Iris pigment epithelial cell (primary cell): ENCODE results near the gene C11orf21.

ENCODE experiments used
- DNase-seq: peaks from one replicate; pipeline ENCODE4 v3.0.0-alpha.2; 2011; ENCODE audit warnings: low read depth

The C11orf21 gene

GRCh38 chr11:2308713-2309112 lies 7.0 kb upstream of the C11orf21 start:
- no peak for DNase-seq

DNA sequence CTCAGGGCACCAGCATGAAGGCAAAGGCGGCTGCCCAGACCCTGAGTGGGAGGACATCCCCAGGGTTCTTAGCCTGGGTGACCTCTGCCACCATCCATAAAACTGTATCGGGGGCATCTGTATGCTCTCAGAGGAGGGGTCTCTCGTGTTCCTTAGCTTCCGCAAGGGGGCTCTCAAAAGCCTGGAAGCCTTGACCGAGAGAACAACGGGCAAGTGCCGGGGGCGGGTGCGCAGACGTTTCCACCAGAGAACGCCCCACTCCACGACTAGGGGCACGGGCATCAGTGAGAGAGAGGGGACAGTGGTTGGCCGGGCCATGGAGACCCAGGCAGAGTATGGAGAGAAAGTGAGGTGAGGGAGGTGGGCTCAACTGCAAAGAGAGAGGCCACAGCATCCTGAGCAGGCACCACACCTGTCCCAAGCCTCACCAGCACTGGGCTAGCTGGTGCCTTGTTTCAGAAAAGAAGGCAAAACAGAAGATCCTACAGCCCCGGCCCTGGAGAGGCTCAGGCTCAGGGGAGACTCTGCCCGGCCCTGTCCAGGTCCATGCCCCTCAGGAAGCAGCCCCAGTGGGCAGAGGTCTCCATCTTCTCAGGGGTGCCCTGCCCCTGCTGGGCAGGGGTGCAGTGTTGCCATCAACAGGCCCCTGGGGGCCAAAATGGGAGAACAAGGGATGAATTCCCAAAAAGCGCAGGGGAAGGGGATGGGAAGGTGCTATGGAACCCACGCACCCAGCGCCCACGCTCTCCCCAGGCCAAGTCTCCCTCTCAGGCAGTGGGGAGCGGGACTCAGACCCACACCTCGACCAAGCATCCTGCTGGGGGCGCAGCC lies 6.0 kb upstream of the C11orf21 start:
- DNase-seq: no peak

GRCh38 chr11:2306877-2307500 lies 5.3 kb upstream of the C11orf21 start:
- no peak for DNase-seq

DNA sequence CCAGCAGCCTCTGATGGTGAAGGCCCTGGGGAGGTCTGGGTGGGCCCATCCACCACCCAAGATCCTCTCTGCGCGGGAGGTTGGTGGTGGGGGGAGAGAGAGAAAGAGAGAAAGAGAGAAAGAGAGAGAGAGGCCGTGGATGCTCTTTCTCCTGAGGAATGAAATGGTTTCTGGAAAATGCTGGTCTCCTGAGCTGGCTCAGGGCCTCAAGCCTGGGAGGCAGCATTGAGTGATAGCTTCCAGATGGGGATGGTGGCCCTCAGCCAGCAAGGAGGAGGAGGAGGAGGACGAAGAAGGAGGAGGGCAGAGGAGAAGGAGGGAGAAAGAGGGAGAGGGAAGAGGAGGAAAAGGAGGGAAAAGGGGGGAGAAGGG lies 4.7 kb upstream of the C11orf21 start:
- DNase-seq: peak; percentile 30

DNA sequence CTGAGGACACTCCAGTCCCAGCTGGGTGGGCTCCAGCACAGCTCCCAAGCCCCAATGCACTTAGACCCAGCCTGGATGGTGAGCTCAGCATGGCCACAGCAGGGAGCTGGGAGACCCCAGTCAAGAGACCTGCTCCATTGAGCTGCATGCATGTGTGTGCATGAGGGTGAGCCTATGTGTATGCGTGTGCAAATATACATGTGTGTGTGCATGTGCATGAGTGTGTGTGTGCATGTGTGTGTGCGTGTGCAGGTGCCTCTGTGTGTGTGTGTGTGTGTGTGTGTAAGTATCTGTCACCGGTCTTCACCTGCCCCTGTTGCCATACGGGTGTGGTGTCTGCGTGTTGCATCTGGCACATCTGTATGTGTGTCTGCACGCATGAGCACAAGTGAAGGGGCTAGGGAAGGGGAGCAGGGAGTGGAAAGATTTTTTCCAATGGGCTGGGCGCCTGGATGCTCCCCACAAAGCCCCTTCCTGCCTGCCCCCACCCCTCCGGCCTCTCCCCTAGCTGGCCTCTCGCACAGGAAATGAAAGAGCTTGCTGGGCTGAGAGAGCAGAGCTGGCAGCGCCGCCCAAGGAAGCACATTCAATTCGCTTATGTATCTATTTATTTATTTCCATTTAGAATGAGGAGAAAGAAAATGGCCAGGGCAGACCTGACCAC lies 4.2 kb upstream of the C11orf21 start:
- peak; percentile 41 for DNase-seq

DNA sequence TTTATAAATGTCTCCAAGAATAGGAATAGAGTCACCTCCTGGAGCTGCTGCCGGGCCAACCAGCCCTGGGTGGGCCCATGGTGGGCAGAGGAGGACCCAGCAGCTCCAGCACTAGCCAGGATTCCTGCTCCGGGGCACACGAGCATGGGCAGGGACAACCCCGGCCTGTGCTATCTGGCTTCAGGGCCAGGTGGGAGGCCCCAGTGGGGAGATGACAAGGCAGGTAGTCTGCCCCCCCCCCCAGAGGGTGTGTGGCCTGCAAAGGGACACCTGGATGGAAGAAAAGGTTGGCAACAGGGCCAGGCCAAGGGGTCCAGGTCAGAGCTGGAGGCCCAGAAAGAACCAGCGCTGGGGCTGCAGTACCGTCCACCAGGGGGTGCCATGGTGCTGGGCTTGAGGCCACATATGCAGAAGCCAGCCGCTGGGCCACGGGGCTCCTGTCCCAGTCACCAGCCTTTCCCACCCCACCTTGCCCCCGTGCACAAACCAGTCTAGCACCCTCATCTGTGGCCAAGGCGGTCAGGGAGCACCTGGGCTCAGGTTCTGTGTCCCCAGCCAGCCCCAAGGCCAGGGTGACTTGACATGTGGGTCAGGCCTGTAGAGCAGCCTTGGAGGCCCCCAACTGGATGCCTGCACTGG lies 3.5 kb upstream of the C11orf21 start:
- DNase-seq: peak; percentile 57

GRCh38 chr11:2304506-2305139 lies 2.9 kb upstream of the C11orf21 start:
- no peak for DNase-seq

GRCh38 chr11:2303627-2304505 lies 2.1 kb upstream of the C11orf21 start:
- no peak for DNase-seq

- DNase-seq: no peak
These were observed 1.3 kb upstream of the C11orf21 start for GRCh38 chr11:2302896-2303626.

- no peak for DNase-seq
These were observed 683 bp upstream of the C11orf21 start for GRCh38 chr11:2302306-2302895.

- no peak for DNase-seq
These were observed 635 bp downstream of the C11orf21 start for GRCh38 chr11:2300936-2301630.

DNA sequence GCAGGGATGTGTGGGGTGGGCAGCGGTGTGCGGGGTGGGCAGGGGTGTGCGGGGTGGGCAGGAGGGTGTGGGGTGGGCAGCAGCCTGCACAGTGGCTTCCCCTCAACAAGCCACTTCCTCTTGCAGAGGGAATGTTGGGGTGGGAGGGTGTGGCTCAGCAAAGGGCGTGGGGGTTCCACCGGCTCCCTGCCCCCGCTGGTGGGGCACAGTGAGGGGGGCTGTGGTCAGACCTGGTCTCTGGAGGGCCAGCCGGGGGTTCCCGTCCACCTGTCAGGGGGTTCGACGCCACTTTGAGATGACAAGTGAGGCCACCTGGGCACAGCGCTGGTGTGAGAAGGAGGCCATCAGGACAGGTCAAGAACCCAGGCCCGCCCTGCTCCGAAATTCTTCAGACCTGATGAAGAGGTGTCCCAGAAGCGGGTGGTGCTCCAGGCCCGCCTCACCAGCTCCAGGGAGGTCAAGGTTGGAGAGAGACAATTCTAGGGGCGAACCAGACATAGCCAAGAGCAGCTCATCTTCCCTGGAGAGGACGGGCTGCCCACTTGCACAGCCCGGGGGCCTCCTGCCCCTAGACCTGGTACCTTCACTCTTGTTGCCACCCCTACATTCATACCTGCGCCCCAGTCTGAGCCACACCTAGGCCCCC lies 1.3 kb downstream of the C11orf21 start:
- no peak for DNase-seq

DNA sequence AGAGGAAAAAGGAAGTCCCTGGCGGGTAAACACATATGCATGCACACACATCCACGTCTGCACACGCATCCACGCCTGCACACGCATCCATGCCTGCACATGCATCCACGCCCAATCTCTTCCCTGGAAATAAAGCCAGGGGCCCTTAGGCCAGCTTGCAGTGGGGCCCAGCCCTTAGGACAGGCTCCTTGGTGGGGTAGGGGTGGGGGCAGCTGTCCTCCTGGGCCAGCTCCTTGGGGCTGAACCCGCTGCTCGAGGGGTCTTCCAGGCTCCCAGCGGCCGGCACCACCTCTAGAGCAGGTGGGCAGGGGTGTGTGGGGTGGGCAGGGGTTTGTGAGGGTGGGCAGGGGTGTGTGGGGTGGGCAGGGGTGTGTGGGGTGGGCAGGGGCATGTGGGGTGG lies 1.9 kb downstream of the C11orf21 start:
- DNase-seq: no peak

DNA sequence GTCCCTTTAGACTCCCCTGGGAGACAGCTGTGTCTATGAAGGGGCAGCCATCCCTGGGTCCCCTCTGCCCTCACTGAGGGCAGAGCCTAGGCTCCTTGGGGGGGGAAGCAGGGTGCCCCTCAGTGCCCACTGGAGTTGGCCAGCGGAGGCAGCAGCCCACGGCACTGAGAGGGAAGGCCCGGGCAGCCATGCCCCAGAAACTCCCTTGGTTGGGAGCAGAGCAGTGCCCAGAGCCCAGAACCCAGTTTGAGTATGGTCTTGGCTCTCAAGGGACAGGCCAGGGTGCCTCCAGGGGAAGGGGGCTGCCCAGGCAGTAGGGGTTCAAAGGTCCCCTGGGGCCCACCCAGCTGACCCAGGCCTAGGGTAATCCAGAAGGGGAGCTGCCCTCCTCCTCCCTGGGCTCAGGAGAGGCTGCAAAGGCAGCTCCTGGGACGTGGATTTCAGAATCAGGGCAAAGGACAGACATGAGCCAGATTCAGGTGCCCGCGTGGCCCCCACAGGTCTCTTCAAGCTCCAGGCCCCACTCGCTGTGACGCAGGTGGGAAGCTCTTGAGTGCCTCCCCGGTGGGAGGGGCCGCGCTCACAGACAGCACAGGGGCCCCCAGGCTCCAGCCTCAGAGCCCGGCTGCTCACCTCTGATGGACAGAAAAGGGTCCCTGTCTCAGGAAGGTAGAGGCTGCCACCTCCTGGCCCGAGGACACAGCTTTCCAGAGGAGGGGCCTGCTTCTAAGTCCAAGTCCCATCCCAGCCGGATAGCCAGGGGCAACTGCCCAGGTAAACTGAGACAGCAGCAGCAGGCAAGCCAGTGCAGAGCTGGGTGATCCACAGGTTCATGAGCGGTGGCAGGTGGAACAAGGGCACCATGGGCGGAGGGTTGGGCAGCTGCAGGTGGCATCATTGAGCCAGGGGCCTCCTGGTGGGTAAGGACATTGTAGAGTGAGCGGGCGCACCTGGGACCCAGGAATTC lies 2.6 kb downstream of the C11orf21 start:
- no peak for DNase-seq

GRCh38 chr11:2298131-2298794 lies 3.5 kb downstream of the C11orf21 start:
- no peak for DNase-seq

- DNase-seq: no peak
These were observed 4.1 kb downstream of the C11orf21 start for GRCh38 chr11:2297623-2298030.
